Measurements from ENCODE around the gene ZSCAN2.

- TF ChIP-seq CTCF (IDR thresholded peaks at IDR 0.05) = no peak
- TF ChIP-seq POLR2A (IDR thresholded peaks at IDR 0.05) = no peak
Measured at GRCh38 chr15:84572231-84572630, 28.6 kb upstream of the ZSCAN2 start.

Measured in prostate gland (tissue), 2 donors.